Tibial nerve (tissue), 4 donors: Measurements from ENCODE around the gene ITM2C. TPM values are rescaled to one million over a fixed set of nuclear protein-coding genes. Genes with fewer than 3 reads are reported as not detected.

Experiments used
- DNase-seq, 2 donors: peaks; one replicate each; pipeline ENCODE4 v3.0.0-alpha.2; 2019; ENCODE audit warnings: low spot score in 2 of 2
- H3K27ac ChIP-seq, 4 donors: fragments of 200-600 bp; sonication (generic) in 3 of 4; one replicate each; pipeline ENCODE4 v1.5.1; 2017 to 2019; ENCODE audit warnings: mild to moderate bottlenecking in 1 of 4
- H3K27me3 ChIP-seq, 2 donors: fragments of 200-600 bp; sonication (generic) in 1 of 2; one replicate each; pipeline versions ENCODE4 v1.5.1 to v1.6.0; 2017 to 2019
- H3K36me3 ChIP-seq, 3 donors: fragments of 200-600 bp; sonication (generic); one replicate each; pipeline ENCODE4 v1.5.1; 2018 to 2019
- H3K4me1 ChIP-seq, 4 donors: fragments of 200-600 bp; sonication (generic) in 3 of 4; one replicate each; pipeline ENCODE4 v1.5.1; 2017 to 2019
- H3K4me3 ChIP-seq, 4 donors: fragments of 200-600 bp; sonication (generic) in 3 of 4; one replicate each; pipeline ENCODE4 v1.5.1; 2017 to 2019; ENCODE audit warnings: mild to moderate bottlenecking in 1 of 4, moderate library complexity in 1 of 4
- H3K9me3 ChIP-seq, 4 donors: fragments of 200-600 bp; sonication (generic) in 3 of 4; one replicate each; pipeline ENCODE4 v1.5.1; 2017 to 2019
- EP300 ChIP-seq, 2 donors: sonication (generic); formaldehyde crosslinking; IDR thresholded peaks; one replicate each; pipeline ENCODE4 v1.6.1; 2017; ENCODE audit warnings: antibody characterized with exemption in 2 of 2, mild to moderate bottlenecking in 1 of 2
- POLR2A ChIP-seq, 2 donors: fragments of 450-650 bp; IDR thresholded peaks; one replicate each; pipeline ENCODE4 v1.6.1; 2017; ENCODE audit warnings: antibody characterized with exemption in 2 of 2, mild to moderate bottlenecking in 2 of 2, moderate library complexity in 2 of 2
- WGBS, 2 donors: methylation state at CpG; one replicate each; pipeline ENCODE4 v1.1.5; 2018; 5-methylcytosine and 5-hydroxymethylcytosine counted together
- total RNA-seq, 4 donors: library from RNA; depleted of rRNA; stranded (reverse); fragments of >200 nt; gene quantifications; one replicate each; pipeline ENCODE4 v1.1.0, GENCODE V29; 2016
- TF ChIP-seq, protein P1 (sequence below), 5 experiments: fragments of 200-600 bp in 3 of 5; fragments of 450-650 bp in 2 of 5; sonication (generic) in 3 of 5; IDR thresholded peaks; one replicate each; pipeline ENCODE4 v1.5.1; 2016 to 2019; ENCODE audit warnings: antibody characterized with exemption in 5 of 5, mild to moderate bottlenecking in 3 of 5, moderate library complexity in 2 of 5

ITM2C gene
- total RNA-seq, 4 donors from 2014 or later, result 80.1 to 146 (median 128) TPM

DNA sequence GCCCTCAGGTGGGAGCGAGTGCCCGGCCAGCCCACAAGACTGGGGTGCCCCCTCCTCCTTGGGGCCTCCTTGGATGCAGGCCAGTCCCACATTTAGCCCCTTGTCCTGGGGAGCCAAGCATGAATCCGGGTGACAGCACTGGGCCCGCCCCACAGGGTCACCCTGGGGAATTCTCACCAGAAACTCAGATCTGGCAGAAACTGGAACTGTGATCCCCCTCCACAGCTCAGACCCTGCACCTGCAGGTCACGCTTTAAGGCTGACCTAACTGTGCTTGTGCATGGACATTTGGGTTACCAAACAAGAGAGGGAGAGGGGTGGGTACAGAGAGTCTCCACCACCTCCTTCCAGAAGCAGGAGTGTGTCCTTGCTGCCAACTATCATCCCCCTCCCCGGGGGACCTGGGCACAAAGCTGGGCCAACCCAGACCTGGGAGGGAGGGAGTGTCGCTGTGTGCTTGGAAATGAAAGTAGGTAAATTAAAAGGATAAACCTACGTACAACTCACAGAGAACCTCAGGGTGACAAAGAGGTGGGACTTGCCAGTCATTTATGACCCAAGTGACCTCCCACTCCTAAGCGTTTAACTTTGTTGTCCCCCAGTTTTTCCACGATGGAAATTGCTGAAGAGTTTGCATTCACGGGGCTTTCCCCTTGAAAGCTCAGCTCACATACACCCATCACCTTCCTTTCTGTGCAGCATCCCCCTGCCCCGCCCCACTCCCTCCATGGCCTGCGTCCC lies 9.1 kb downstream of the ITM2C start:
- no peak for DNase-seq

DNA sequence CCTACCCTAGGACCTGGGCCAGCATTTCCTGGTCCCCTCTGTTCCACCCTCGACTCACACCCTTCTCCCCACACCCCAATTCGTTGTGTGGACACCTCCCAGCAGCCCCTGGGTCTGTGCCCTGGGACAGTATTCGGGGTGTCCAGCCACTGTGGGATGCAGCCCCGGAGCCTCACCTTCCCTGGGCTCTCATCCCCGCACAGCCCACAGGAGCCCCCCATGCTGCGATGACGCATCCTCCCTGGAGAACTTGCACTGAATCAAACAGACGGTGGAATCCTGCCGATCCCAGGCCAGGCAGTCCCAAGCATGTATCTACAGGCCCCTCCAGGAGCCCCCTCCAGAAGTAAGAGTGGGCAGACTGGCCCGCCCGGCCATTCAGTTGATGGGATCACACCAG lies 9.7 kb downstream of the ITM2C start:
- H3K27me3 ChIP-seq, result no peaks in the 10 kb centered on the region
- no peak overlapping the region for H3K27ac ChIP-seq
- H3K4me1 ChIP-seq, result peaks cover 0 to 24% (median 17%) of the 10 kb centered on the region in 4 donors
- no peak for TF ChIP-seq EP300 (IDR thresholded peaks at IDR 0.05)
- TF ChIP-seq, protein P1, sequence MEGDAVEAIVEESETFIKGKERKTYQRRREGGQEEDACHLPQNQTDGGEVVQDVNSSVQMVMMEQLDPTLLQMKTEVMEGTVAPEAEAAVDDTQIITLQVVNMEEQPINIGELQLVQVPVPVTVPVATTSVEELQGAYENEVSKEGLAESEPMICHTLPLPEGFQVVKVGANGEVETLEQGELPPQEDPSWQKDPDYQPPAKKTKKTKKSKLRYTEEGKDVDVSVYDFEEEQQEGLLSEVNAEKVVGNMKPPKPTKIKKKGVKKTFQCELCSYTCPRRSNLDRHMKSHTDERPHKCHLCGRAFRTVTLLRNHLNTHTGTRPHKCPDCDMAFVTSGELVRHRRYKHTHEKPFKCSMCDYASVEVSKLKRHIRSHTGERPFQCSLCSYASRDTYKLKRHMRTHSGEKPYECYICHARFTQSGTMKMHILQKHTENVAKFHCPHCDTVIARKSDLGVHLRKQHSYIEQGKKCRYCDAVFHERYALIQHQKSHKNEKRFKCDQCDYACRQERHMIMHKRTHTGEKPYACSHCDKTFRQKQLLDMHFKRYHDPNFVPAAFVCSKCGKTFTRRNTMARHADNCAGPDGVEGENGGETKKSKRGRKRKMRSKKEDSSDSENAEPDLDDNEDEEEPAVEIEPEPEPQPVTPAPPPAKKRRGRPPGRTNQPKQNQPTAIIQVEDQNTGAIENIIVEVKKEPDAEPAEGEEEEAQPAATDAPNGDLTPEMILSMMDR (IDR thresholded peaks at IDR 0.05), result no peak
- TF ChIP-seq POLR2A (IDR thresholded peaks at IDR 0.05), result no peak
- 92 to 94% methylated on average over 7 to 9 of the region's 11 CpGs for WGBS, 2 donors
- peaks cover 0 to 58% (median 0%) of the 10 kb centered on the region in 3 donors for H3K36me3 ChIP-seq
- no peak for DNase-seq
- no peak overlapping the region for H3K4me3 ChIP-seq
- H3K9me3 ChIP-seq, result no peaks in the 10 kb centered on the region

More for the DNA sequence above, 9.1 kb downstream of the ITM2C start:
- no peak for TF ChIP-seq EP300 (IDR thresholded peaks at IDR 0.05)
- no peak for TF ChIP-seq POLR2A (IDR thresholded peaks at IDR 0.05)
- TF ChIP-seq, protein P1 (IDR thresholded peaks at IDR 0.05), result no peak
- 79 to 83% methylated on average over 13 of the region's 13 CpGs for WGBS, 2 donors
- no peak overlapping the region for H3K4me3 ChIP-seq
- no peaks in the 10 kb centered on the region for H3K27me3 ChIP-seq
- H3K36me3 ChIP-seq, result peaks cover 0 to 53% (median 0%) of the 10 kb centered on the region in 3 donors
- H3K27ac ChIP-seq, result no peak overlapping the region
- peaks cover 0 to 30% (median 18%) of the 10 kb centered on the region in 4 donors for H3K4me1 ChIP-seq
- no peaks in the 10 kb centered on the region for H3K9me3 ChIP-seq

DNA sequence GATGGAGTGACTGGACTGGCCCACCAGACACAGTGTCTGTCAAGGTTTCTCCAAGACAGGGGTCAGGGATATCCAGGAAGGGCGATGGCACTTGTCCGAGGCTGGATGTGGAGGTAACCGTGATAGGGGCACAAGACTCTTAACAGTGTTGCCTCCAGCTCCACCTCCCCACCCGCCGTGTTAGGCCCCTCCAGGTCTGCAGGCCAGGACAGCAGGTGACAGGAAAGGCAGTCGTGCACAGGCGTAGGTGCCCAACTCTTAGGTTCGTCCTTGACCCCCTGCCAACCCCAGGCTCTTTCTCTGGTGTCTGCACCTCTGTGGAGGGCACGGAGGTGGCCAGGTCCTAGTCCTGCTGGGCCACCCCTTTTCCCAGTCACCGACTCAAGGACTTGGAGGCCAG lies 10.1 kb downstream of the ITM2C start:
- H3K36me3 ChIP-seq, result peaks cover 0 to 58% (median 0%) of the 10 kb centered on the region in 3 donors
- 95 to 97% methylated on average over 10 of the region's 10 CpGs for WGBS, 2 donors
- no peak overlapping the region for H3K27ac ChIP-seq
- no peaks in the 10 kb centered on the region for H3K27me3 ChIP-seq
- TF ChIP-seq POLR2A (IDR thresholded peaks at IDR 0.05) (no peak), EP300 (IDR thresholded peaks at IDR 0.05) (no peak)
- TF ChIP-seq, protein P1 (IDR thresholded peaks at IDR 0.05), result no peak
- H3K4me1 ChIP-seq, result peaks cover 0 to 24% (median 15%) of the 10 kb centered on the region in 4 donors
- no peaks in the 10 kb centered on the region for H3K9me3 ChIP-seq
- DNase-seq, result no peak
- no peak overlapping the region for H3K4me3 ChIP-seq

DNA sequence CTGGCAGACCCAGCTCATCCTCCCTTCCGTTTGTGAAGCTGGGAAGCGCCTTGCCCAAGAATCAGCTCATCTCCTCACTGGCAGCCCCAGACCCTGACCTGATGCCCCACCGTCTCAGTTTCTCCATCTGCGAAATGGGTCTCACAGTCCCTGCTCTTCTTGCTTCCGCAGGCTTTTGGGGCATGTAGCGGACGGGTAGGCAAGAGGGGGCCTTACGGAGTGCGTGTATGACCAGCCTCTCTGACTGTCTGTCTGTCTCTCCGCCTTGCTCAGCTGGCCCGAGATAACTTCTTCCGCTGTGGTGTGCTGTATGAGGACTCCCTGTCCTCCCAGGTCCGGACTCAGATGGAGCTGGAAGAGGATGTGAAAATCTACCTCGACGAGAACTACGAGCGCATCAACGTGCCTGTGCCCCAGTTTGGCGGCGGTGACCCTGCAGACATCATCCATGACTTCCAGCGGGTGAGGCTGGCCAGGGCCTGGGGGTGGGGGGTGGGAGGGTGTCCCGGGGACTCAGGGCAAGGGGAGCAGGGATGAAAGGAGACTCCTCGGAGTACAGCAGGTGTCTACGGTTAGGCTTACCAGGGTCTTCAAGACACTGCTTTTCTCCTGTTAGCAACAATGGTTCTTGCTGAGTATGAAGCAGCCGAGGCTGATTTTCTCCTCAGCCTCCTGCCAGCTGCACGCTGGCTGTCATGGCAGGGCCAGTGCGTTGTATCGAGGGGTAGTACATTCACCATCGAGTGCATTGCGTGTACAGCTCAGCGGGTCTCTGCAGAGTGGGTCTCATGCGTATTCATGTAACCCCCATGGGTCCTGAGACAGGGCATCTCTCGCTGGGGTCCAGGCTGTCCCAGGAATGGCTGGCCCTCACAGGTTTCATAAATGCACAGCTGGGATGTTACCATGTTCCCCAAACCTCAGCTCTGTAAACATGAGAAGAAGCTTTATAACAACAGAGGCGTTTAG lies 10.9 kb downstream of the ITM2C start:
- Histone ChIP-seq H3K9me3 (no peaks in the 10 kb centered on the region), H3K36me3 (peaks cover 0 to 58% (median 0%) of the 10 kb centered on the region in 3 donors), H3K4me3 (no peak overlapping the region), H3K4me1 (peaks cover 0 to 19% (median 10%) of the 10 kb centered on the region in 4 donors), H3K27ac (no peak overlapping the region), H3K27me3 (no peaks in the 10 kb centered on the region)
- 94 to 97% methylated on average over 27 to 34 of the region's 34 CpGs for WGBS, 2 donors
- TF ChIP-seq, protein P1 (IDR thresholded peaks at IDR 0.05), result no peak
- TF ChIP-seq POLR2A (IDR thresholded peaks at IDR 0.05) (no peak), EP300 (IDR thresholded peaks at IDR 0.05) (no peak)
- no peak for DNase-seq
